Dedifferentiated amniotic fluid mesenchymal stem cell (primary cell): Measurements from ENCODE around the gene ITM2B.
"Not testable (repeated sequence)": the region's sequence is repeated elsewhere in the genome, so short reads cannot be mapped to it uniquely, and the experiment has no call there.

Source experiments
- DNase-seq: peaks from one replicate; pipeline ENCODE4 v3.0.0-alpha.2; 2016; ENCODE audit errors: extremely low spot score

Gene ITM2B

GRCh38 chr13:48224701-48225100 is 8.3 kb upstream of the ITM2B start:
- no peak for DNase-seq

GRCh38 chr13:48230541-48230940 is 2.5 kb upstream of the ITM2B start:
- no peak for DNase-seq

DNA sequence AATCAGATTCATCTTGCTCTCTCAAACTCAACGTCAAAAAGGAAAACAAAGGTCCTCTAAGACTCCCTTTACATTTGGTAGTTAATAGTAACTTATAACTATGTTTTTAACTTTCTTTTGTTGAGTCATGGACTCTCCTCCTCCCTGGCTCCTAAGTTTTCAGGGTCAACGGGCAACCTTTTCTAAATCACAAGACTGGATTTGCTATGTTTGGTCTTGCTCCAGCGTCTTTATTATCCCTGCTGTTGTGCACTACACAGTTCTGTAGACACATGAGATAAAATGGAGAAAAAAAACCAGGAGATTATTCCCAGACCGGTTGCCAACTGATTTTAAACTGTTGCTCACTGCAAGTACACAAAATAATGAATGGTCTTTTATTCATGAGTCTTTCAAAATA is 1.9 kb upstream of the ITM2B start:
- no peak for DNase-seq

GRCh38 chr13:48231933-48232332 is 1.1 kb upstream of the ITM2B start:
- DNase-seq, result no peak

DNA sequence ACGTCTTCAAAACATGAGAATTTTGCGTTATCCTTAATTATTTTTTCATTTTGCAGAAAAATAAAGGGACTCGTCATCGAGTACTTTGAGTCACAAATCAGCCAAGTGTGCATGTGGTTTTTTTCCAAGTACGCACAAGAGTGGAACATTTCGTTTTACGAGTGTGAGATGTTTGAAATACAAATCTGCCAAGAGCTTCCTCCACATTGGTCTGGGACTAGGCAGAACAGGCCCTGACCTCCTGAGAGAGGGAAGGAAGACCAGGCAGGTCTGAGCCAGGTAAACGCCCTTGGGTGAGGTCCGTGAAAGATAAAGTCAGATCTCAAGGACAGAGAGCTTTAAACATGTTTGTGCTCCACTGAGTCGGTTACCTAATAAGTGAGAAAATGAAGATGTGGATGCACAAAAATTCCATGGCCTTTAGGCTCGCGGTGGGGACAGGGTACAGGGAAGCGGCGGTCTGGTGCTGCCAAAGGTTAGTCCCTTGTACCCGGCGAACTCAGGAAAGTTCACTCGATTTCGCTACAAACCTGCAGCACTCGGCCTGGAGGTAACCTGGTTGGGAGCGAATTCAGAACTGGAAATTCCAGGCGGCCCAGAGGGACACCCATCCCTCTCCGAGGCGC is 473 bp upstream of the ITM2B start:
- no peak for DNase-seq

- peak; percentile 48 for DNase-seq
Observed at GRCh38 chr13:48233889-48234488, 983 bp downstream of the ITM2B start.

GRCh38 chr13:48234566-48235340 is 1.7 kb downstream of the ITM2B start:
- peak; percentile 53 for DNase-seq

DNA sequence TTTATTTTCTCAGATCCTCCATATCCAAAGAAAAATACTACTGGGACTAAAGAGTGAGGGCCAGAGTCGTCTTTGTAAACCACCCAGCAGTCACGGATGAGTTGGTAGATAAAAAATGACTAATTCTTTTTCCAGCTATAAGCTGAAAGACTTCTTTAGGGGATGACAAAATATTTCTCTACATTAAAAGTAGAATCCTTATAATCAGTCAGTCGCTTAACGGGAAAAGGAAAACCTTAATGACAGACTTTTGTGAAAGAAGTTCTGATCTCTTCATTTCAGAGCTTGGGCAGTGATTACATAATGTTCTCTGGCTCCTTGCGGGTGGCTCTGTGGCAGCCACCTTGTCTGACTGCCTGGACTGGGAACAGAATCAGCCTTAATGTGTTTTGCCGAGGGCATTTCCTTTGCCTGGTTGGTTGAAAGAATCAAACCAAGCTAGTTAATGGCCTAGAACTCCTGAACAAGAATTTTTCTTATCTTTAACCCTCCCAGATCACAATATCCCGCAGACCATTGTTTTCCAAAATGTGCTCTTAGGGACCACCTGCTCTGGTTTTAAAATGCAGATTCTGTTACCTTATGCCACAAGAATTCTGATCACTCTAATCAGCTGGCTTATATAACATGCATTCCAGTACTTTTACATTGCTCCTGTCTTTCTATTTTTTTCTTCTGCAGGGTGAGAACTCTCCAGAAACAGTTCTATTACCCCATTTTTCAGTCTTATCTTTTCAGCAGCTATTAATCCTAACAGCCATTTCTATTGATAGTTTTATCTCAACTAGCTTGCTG is 2.5 kb downstream of the ITM2B start:
- peak; percentile 48 for DNase-seq

GRCh38 chr13:48236528-48237353 is 3.7 kb downstream of the ITM2B start:
- no peak for DNase-seq

DNA sequence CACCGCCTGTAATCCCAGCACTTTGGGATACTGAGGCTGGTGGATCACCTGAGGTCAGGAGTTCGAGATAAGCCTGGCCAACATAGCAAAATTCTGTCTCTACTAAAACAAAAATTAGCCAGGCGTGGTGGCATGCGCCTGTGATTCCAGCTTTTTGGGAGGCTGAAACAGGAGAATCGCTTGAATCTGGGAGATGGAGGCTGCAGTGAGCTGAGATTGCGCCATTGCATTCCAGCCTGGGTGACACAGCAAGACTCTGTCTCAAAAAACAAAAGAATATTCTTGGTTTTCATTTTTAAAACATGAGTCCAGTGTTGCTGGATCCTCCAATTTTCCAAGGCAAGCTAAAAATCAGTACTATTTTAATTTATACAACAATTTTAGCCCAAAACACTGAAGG is 6.4 kb downstream of the ITM2B start:
- DNase-seq, result not testable (repeated sequence)

- DNase-seq, result no peak
Observed at GRCh38 chr13:48241651-48242050, 8.6 kb downstream of the ITM2B start.

DNA sequence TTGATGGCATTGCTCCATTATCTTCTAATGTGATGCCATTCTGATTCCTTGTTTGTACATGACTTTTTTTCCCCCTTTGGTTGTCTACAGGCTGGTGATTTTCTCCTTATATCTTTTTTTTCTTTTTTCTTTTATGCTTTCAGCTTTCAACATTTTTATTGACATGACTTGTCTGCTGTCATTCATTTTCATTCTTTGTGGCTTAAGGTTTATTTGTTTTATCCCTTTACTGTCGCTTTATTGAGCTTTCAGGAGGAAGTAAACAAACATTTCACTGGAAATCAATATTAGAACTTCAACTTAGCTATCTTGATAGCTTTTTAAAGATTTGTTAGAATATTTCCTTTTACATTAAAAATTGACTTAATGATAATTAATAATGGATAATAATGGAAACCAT is 9.7 kb downstream of the ITM2B start:
- DNase-seq, result no peak

DNA sequence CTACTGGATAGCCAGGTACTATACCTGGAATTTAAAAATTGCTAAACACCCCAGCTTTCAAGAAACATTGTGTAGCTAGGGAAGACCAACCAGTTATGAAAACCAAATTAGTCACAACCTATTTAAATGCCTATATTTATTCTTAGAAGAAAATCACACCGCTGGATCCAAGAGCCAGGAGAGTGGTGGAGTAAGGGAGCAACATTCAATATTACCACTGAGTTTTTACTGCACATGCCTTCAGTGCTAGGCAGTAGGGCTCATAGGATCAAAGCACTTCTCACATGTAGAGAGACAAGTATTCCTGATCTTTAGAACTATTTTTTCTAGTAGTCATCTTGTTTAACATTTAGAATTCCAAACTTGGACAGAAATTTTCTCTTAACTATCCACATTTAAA is 11.2 kb downstream of the ITM2B start:
- DNase-seq, result no peak

- no peak for DNase-seq
Observed at GRCh38 chr13:48246102-48246501, 13.1 kb downstream of the ITM2B start.

DNA sequence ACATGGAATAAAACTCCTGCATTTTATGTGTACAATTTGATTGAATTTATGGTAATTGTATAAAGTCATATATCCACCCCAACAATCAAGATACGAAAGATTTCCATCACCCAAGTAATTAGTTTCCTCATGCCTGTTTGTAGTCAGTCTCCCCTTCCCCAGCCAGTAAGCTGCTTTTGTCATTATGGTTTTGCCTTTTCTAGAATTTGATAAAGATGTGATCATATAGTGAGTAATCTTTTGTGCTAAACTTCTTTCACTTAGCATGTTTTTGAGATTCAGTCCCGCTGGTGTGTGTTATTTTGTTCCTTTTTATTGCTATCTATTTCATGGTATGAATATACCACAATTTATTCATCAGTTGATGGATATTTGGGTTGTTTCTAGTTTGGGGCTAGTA is 16.0 kb downstream of the ITM2B start:
- no peak for DNase-seq

- DNase-seq, result no peak
Observed at GRCh38 chr13:48251611-48252081, 18.6 kb downstream of the ITM2B start.

DNA sequence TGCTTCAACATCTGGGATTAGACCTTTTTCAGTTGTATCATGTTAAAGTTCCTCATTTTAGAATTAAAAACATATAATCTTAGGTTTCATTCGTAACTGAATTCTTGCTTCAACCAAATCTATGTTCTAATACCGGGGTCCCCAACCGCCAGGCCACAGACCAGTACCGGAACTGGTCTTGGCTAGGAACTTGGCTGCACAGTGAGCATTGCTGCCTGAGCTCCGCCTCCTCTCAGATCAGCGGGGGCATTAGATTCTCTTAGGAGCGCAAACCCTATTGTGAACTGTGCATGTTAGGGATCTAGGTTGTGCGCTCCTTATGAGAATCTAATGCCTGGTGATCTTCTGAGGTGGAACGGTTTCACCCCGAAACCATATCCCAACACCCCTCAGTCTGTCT is 19.2 kb downstream of the ITM2B start:
- DNase-seq, result no peak

DNA sequence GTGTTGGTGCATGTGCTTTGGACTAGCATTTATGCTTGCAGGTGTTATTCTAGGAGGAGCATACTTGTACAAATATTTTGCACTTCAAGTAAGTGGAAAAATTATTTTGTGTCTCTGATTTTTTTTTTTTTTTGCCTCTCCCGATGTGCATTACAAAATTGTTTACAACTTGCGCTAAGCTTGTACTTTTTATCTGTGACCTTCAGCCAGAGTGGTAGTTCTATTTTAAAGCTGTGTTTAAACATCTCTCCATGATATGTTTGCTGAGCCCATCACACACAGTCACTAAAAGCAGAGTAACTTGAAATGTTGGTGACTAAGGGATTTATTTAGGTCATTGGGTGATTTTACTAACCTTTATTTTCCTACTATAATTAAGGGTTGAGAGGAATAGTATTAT is 20.8 kb downstream of the ITM2B start:
- DNase-seq, result no peak

- DNase-seq, result no peak
Observed at GRCh38 chr13:48255090-48255489, 22.1 kb downstream of the ITM2B start.

DNA sequence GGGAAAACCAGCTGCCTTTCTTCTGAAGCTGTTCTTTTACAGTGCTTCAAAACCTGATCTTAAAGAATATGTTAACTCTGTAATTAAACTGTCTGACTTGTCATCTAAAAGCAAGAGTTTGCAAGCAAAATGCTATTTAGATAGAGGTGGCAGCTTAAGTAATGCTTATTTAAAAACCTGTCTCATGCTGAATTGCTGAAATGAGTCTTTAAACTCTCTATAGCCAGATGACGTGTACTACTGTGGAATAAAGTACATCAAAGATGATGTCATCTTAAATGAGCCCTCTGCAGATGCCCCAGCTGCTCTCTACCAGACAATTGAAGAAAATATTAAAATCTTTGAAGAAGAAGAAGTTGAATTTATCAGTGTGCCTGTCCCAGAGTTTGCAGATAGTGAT is 22.9 kb downstream of the ITM2B start:
- DNase-seq, result no peak

GRCh38 chr13:48258002-48258401 is 25.0 kb downstream of the ITM2B start:
- DNase-seq, result no peak
